GM23248 (cell line): ENCODE measurements around the gene AK2.

Experiments
- EZH2 ChIP-seq: fragments of 200-600 bp; sonication (generic); IDR thresholded peaks from 2 replicates; pipeline ENCODE4 v1.6.1; 2018; ENCODE audit warnings: antibody characterized with exemption, mild to moderate bottlenecking; ENCODE audit not compliant: insufficient read depth, poor library complexity, severe bottlenecking
- EZH2phosphoT487 ChIP-seq: fragments of 200-600 bp; sonication (generic); IDR thresholded peaks from 2 replicates; pipeline ENCODE4 v1.6.1; 2018; ENCODE audit warnings: antibody characterized with exemption, moderate library complexity, mild to moderate bottlenecking, low read depth; ENCODE audit not compliant: insufficient read depth

DNA sequence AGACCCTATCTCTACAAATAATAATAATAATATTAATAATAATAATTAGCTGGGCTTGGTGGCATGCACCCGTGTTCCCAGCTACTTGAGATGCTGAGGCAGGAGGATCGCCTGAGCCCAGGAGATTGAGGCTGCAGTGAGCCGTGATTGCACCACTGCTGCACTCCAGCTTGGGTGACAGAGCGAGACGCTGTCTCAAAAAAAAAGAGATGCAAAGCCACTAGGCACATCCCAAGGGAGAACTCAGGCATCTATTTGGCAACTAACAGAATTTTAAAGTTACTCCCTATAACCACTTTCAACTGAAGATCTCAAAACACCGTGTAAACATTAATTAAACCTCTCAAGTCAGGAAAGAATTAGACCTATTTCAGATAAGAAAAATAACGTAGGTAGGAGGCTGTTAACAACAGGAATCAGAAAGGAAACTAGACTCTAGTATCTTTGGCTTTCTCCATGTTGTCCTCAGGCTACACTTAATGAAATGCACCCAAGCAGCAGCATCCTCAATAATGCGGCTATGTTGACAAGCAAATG is 75.8 kb downstream of the AK2 start:
- TF ChIP-seq EZH2 (no peak), EZH2phosphoT487 (no peak)
